HepG2 (cell line): ENCODE results near the gene MRPL39. TPM values are rescaled to one million over a fixed set of nuclear protein-coding genes. Genes with fewer than 3 reads are reported as not detected.

Experiments used
- ATAC-seq: fragments of 200-7000 bp; cut with Tn5 transposase; 3 replicates; pipeline ENCODE4 v1.9.1; 2020; ENCODE audit warnings: mild to moderate bottlenecking, moderate library complexity
- BruUV-seq: library from RNA; stranded (reverse); fragments of 400-500 nt; replicated peaks from 2 replicates; lab custom pipeline; 2021; lab: Mats Ljungman, UMichigan
- CTCF ChIA-PET: fragments of 300-600 bp; formaldehyde crosslinking; extraction: SDS; loops from one replicate; lab custom pipeline; 2021; ENCODE audit warnings: low total read pairs, inconsistent platforms, low intra/inter-chr PET ratio; lab: Yijun Ruan, JAX
- POLR2A ChIA-PET: fragments of 350-600 bp; sonication (Branson Sonifier 250); formaldehyde crosslinking; loops from one replicate; lab custom pipeline; 2020; ENCODE audit warnings: antibody characterized with exemption, inconsistent platforms; lab: Yijun Ruan, JAX
- DNase-seq: peaks from one replicate; pipeline ENCODE4 v3.0.0-alpha.2; 2015; ENCODE audit warnings: low spot score
- FAIRE-seq: peaks from 3 replicates; lab custom pipeline; 2011; peaks lifted over from hg19 to GRCh38; lab: Jason Lieb, UNC
- H2AFZ ChIP-seq: one replicate; pipeline ENCODE4 v1.6.1; 2011; ENCODE audit warnings: low read length, inconsistent platforms
- H3K27ac ChIP-seq: fragments of 300-600 bp; 3 replicates; pipeline ENCODE4 v1.8.0; 2011; ENCODE audit warnings: mixed run types, mild to moderate bottlenecking, mixed read lengths, low read length, inconsistent platforms; ENCODE audit not compliant: insufficient read depth; ENCODE audit errors: extremely low read length
- H3K27me3 ChIP-seq, 2 experiments: fragments of 200-600 bp in 1 of 2; 2 replicates in 1 of 2; 3 replicates in 1 of 2; pipeline versions ENCODE4 v1.6.0 to v1.8.0; 2011; ENCODE audit warnings: low read length in 2 of 2, mild to moderate bottlenecking in 2 of 2, moderate library complexity in 2 of 2, inconsistent platforms in 1 of 2; ENCODE audit not compliant: insufficient read depth in 2 of 2, control insufficient read depth in 1 of 2
- H3K36me3 ChIP-seq, 2 experiments: fragments of 200-600 bp in 1 of 2; replicated peaks in 1 of 2; 2 replicates in 1 of 2; 3 replicates in 1 of 2; pipeline versions ENCODE4 v1.5.1 to v1.8.0; 2011; ENCODE audit warnings: low read length in 2 of 2, inconsistent platforms in 1 of 2; ENCODE audit not compliant: insufficient read depth in 2 of 2, control insufficient read depth in 1 of 2
- H3K4me1 ChIP-seq: 2 replicates; pipeline ENCODE4 v1.5.1; 2012; ENCODE audit warnings: low read length, inconsistent platforms; ENCODE audit not compliant: insufficient read depth
- H3K4me2 ChIP-seq: 2 replicates; pipeline ENCODE4 v1.6.0; 2011; ENCODE audit warnings: low read depth, low read length, inconsistent platforms
- H3K4me3 ChIP-seq, 3 experiments: fragments of 200-600 bp in 1 of 3; sonication (generic), shearing (Covaris generic) in 1 of 3; replicated peaks in 1 of 3; 2 replicates each; pipeline ENCODE4 v1.5.1; 2011 to 2016; ENCODE audit warnings: low read length in 3 of 3, inconsistent platforms in 2 of 3, low read depth in 2 of 3, mild to moderate bottlenecking in 2 of 3, control low read depth in 1 of 3, mixed read lengths in 1 of 3; ENCODE audit not compliant: insufficient read depth in 1 of 3
- H3K79me2 ChIP-seq: one replicate; pipeline ENCODE4 v1.6.1; 2011; ENCODE audit warnings: low read length, inconsistent platforms; ENCODE audit not compliant: insufficient read depth
- H3K9ac ChIP-seq: 2 replicates; pipeline ENCODE4 v1.6.0; 2011; ENCODE audit warnings: mild to moderate bottlenecking, low read depth, low read length, inconsistent platforms; ENCODE audit not compliant: insufficient read depth
- H3K9me3 ChIP-seq: 2 replicates; pipeline ENCODE4 v1.5.1; 2012; ENCODE audit warnings: mild to moderate bottlenecking, low read length
- H4K20me1 ChIP-seq: 2 replicates; pipeline ENCODE4 v1.6.0; 2011; ENCODE audit warnings: inconsistent platforms, mild to moderate bottlenecking, low read length, moderate library complexity; ENCODE audit not compliant: insufficient read depth
- BRD4 ChIP-seq: sonication (generic); formaldehyde crosslinking; IDR thresholded peaks from 2 replicates; pipeline ENCODE4 v1.4.0; 2020; ENCODE audit warnings: missing genetic modification reagents
- MTA1 ChIP-seq: sonication (generic); formaldehyde crosslinking; IDR thresholded peaks from 2 replicates; pipeline ENCODE4 v1.4.0; 2020; ENCODE audit warnings: missing genetic modification reagents, mild to moderate bottlenecking, borderline replicate concordance
- NAIF1 ChIP-seq: sonication (generic); formaldehyde crosslinking; IDR thresholded peaks from 2 replicates; pipeline ENCODE4 v1.5.0; 2020; ENCODE audit warnings: mild to moderate bottlenecking, missing genetic modification reagents, borderline replicate concordance
- SIN3A ChIP-seq: IDR thresholded peaks from 2 replicates; pipeline ENCODE4 v1.6.1; 2011; ENCODE audit warnings: low read depth, mild to moderate bottlenecking, control low read depth, low read length, borderline replicate concordance
- SRY ChIP-seq: sonication (generic); formaldehyde crosslinking; IDR thresholded peaks from 2 replicates; pipeline ENCODE4 v1.8.0; 2022; ENCODE audit warnings: mild to moderate bottlenecking, missing genetic modification reagents
- TP53 ChIP-seq: sonication (generic); formaldehyde crosslinking; conservative IDR thresholded peaks from 2 replicates; pipeline ENCODE4 v1.4.0; 2020; ENCODE audit warnings: missing genetic modification reagents
- ZNF558 ChIP-seq: sonication (generic); formaldehyde crosslinking; IDR thresholded peaks from 2 replicates; pipeline ENCODE4 v1.9.0; 2022; ENCODE audit warnings: mild to moderate bottlenecking, missing genetic modification reagents, borderline replicate concordance
- ZNF746 ChIP-seq: sonication (generic); formaldehyde crosslinking; IDR thresholded peaks from 2 replicates; pipeline ENCODE4 v1.8.0; 2022; ENCODE audit warnings: mild to moderate bottlenecking, missing genetic modification reagents
- WGBS: methylation state at CpG from one replicate; pipeline ENCODE4 v1.1.6; 2017; ENCODE audit warnings: low lambda C conversion rate; 5-methylcytosine and 5-hydroxymethylcytosine counted together
- in situ Hi-C: cut with HindIII; loops from 2 replicates; pipeline ENCODE4 v1.10.0; 2017; ENCODE audit warnings: low pct_unique_long_range_greater_than_20kb; ENCODE audit not compliant: extremely low pct_ligation_motif_present
- intact Hi-C: fragments of 100-400 bp; cut with micrococcal nuclease; formaldehyde crosslinking; loops from one replicate; pipeline ENCODE4 v1.10.0; 2022; ENCODE audit not compliant: unreplicated experiment
- polyA plus RNA-seq, 8 experiments: library from polyadenylated mRNA; depleted of rRNA in 3 of 8; stranded (reverse) in 7 of 8; unstranded in 1 of 8; fragments of >200 nt; fragmentation: Illumina TruSeq in 4 of 8; extraction: Trizol in 4 of 8; gene quantifications; 2 replicates each; pipeline versions ENCODE4 v1.2.1 to v1.2.3, GENCODE V29; 2011 to 2016; ENCODE audit warnings: low read depth in 4 of 8, missing spikeins in 1 of 8, mixed read lengths in 1 of 8; ENCODE audit not compliant: insufficient read depth in 1 of 8
- total RNA-seq, 5 experiments: library from RNA; depleted of rRNA; stranded (reverse); fragments of >200 nt; fragmentation: Illumina TruSeq; extraction: Trizol; gene quantifications; 2 replicates each; pipeline ENCODE4 v1.2.3, GENCODE V29; 2016; ENCODE audit warnings: low read depth in 1 of 5

Gene MRPL39
- total and polyA plus RNA-seq, 2 of the 13 experiments (the other 11 are each of a cell fraction or from before 2014, with no cell fraction given) = 29.1 to 91.2 TPM

- POLR2A ChIA-PET = interaction anchor here (0.6 kb wide), 1 partner anchor 15 kb away, joined by 3 read pairs; no protein-coding TSS in a partner anchor
- CTCF ChIA-PET = no interaction called here
- Histone ChIP-seq H3K4me2 (no peak overlapping the region), H4K20me1 (no peaks in the 10 kb centered on the region), H2AFZ (no peak overlapping the region), H3K27ac (no peak overlapping the region), H3K79me2 (no peaks in the 10 kb centered on the region), H3K4me3 (no peak overlapping the region), H3K36me3 (no peaks in the 10 kb centered on the region), H3K4me1 (no peaks in the 10 kb centered on the region), H3K9ac (no peak overlapping the region), H3K27me3 (no peaks in the 10 kb centered on the region), H3K9me3 (no peaks in the 10 kb centered on the region)
- WGBS = 96% methylated on average over 7 of the region's 7 CpGs
- in situ Hi-C loops (no loop called here), intact Hi-C loops (no loop called here)
- BruUV-seq = no TSS peak
- FAIRE-seq (no peak), DNase-seq (peak; percentile 6), ATAC-seq (peak; percentile 41; the same call in 2 of the 3 replicates)
- no peak for TF ChIP-seq NAIF1 (CRISPR knock-in tag)
- TF ChIP-seq TP53 (CRISPR knock-in tag) = no peak
- TF ChIP-seq MTA1 (CRISPR knock-in tag) = no peak
- no peak for TF ChIP-seq BRD4
Measured at GRCh38 chr21:25578056-25578961, 29.0 kb downstream of the MRPL39 start.

GRCh38 chr21:25577424-25578055, 29.7 kb downstream of the MRPL39 start:
- no peaks in the 10 kb centered on the region for H3K79me2 ChIP-seq
- no peak overlapping the region for H3K4me2 ChIP-seq
- H3K27me3 ChIP-seq = no peaks in the 10 kb centered on the region
- TF ChIP-seq ZNF746 (CRISPR knock-in tag) = no peak
- TF ChIP-seq ZNF558 = no peak
- no peak for TF ChIP-seq SIN3A
- no peak for TF ChIP-seq SRY (CRISPR knock-in tag)
- no peak for DNase-seq
- H3K4me1 ChIP-seq = no peaks in the 10 kb centered on the region
- H2AFZ ChIP-seq = no peak overlapping the region
- H4K20me1 ChIP-seq = no peaks in the 10 kb centered on the region
- CTCF ChIA-PET = no interaction called here
- FAIRE-seq = no peak
- no peak for ATAC-seq
- H3K27ac ChIP-seq = no peak overlapping the region
- BruUV-seq = no TSS peak
- no peaks in the 10 kb centered on the region for H3K9me3 ChIP-seq
- no peaks in the 10 kb centered on the region for H3K36me3 ChIP-seq
- WGBS = 94% methylated on average over 3 of the region's 3 CpGs
- POLR2A ChIA-PET = interaction anchor here (0.6 kb wide), 1 partner anchor 14 kb away, joined by 3 read pairs; no protein-coding TSS in a partner anchor
- in situ Hi-C loops (no loop called here), intact Hi-C loops (no loop called here)
- H3K4me3 ChIP-seq = no peak overlapping the region
- H3K9ac ChIP-seq = no peak overlapping the region
